RWPE1 (cell line): Measurements from ENCODE around the gene NFU1.

Source experiments
- CTCF ChIA-PET: fragments of 350-600 bp; sonication (Branson Sonifier 250); formaldehyde crosslinking; extraction: SDS; loops from one replicate; lab custom pipeline; 2021; lab: Yijun Ruan, JAX
- POLR2A ChIA-PET: fragments of 400-600 bp; formaldehyde crosslinking; extraction: SDS; loops from one replicate; lab custom pipeline; 2020; ENCODE audit warnings: antibody characterized with exemption; ENCODE audit not compliant: low non-redundant PET; lab: Yijun Ruan, JAX
- DNase-seq: peaks from one replicate; pipeline ENCODE4 v3.0.0; 2012; ENCODE audit warnings: low spot score
- H3K27ac ChIP-seq: fragments of 450-650 bp; 2 replicates; pipeline ENCODE4 v1.5.1; 2017
- CTCF ChIP-seq: fragments of 450-650 bp; conservative IDR thresholded peaks from 2 replicates; pipeline ENCODE4 v1.5.1; 2017; ENCODE audit warnings: low read depth, mild to moderate bottlenecking

Gene NFU1

GRCh38 chr2:69474688-69475087 is 37.5 kb upstream of the NFU1 start:
- ChIA-PET CTCF (no interaction called here), POLR2A (no interaction called here)
- no peak overlapping the region for H3K27ac ChIP-seq
- no peak for TF ChIP-seq CTCF
- no peak for DNase-seq

GRCh38 chr2:69471793-69472192 is 34.6 kb upstream of the NFU1 start:
- ChIA-PET POLR2A (no interaction called here), CTCF (no interaction called here)
- no peak for TF ChIP-seq CTCF
- DNase-seq: no peak
- no peak overlapping the region for H3K27ac ChIP-seq

GRCh38 chr2:69470911-69471310 is 33.7 kb upstream of the NFU1 start:
- TF ChIP-seq CTCF: no peak
- no peak for DNase-seq
- H3K27ac ChIP-seq: no peak overlapping the region
- POLR2A ChIA-PET: no interaction called here
- CTCF ChIA-PET: no interaction called here

- H3K27ac ChIP-seq: no peak overlapping the region
- no peak for TF ChIP-seq CTCF
- CTCF ChIA-PET: no interaction called here
- POLR2A ChIA-PET: no interaction called here
- DNase-seq: no peak
Observed at GRCh38 chr2:69469784-69470183, 32.5 kb upstream of the NFU1 start.

- no peak for DNase-seq
- ChIA-PET POLR2A (no interaction called here), CTCF (no interaction called here)
- H3K27ac ChIP-seq: no peak overlapping the region
- no peak for TF ChIP-seq CTCF
Observed at GRCh38 chr2:69469375-69469774, 32.1 kb upstream of the NFU1 start.

- ChIA-PET POLR2A (no interaction called here), CTCF (no interaction called here)
- no peak for TF ChIP-seq CTCF
- DNase-seq: no peak
- no peak overlapping the region for H3K27ac ChIP-seq
Observed at GRCh38 chr2:69466728-69467127, 29.5 kb upstream of the NFU1 start.
